GM12892 (cell line): Measurements from ENCODE around the gene AQP5.

ENCODE experiments used
- POLR2A ChIP-seq: IDR thresholded peaks from 2 replicates; pipeline ENCODE4 v1.6.1; 2011; ENCODE audit warnings: low read depth, low read length, control low read depth
- TAF1 ChIP-seq: IDR thresholded peaks from 2 replicates; pipeline ENCODE4 v1.6.1; 2011; ENCODE audit warnings: low read depth, mild to moderate bottlenecking, control low read depth, low read length, borderline replicate concordance

GRCh38 chr12:49946497-49946896 lies 15.2 kb upstream of the AQP5 start:
- TF ChIP-seq POLR2A (no peak), TAF1 (no peak)
